ENCODE data around the gene MRPL55.

- TF ChIP-seq ZNF70 (CRISPR knock-in tag; IDR thresholded peaks at IDR 0.05) (no peak), ZNF8 (CRISPR knock-in tag; IDR thresholded peaks at IDR 0.05) (no peak), OSR1 (CRISPR knock-in tag; IDR thresholded peaks at IDR 0.05) (no peak), RARB (CRISPR knock-in tag; IDR thresholded peaks at IDR 0.05) (no peak), ARNTL (CRISPR knock-in tag; IDR thresholded peaks at IDR 0.05; ENCODE audit: borderline replicate concordance, low read depth) (no peak), ZC3H10 (CRISPR knock-in tag; IDR thresholded peaks at IDR 0.05) (no peak), TCF4 (CRISPR knock-in tag; IDR thresholded peaks at IDR 0.05; ENCODE audit: borderline replicate concordance) (no peak), CSRNP3 (CRISPR knock-in tag; IDR thresholded peaks at IDR 0.05) (no peak), CSDC2 (CRISPR knock-in tag; IDR thresholded peaks at IDR 0.05) (no peak), TSHZ2 (CRISPR knock-in tag; IDR thresholded peaks at IDR 0.05) (no peak)
- TF ChIP-seq, protein P1, sequence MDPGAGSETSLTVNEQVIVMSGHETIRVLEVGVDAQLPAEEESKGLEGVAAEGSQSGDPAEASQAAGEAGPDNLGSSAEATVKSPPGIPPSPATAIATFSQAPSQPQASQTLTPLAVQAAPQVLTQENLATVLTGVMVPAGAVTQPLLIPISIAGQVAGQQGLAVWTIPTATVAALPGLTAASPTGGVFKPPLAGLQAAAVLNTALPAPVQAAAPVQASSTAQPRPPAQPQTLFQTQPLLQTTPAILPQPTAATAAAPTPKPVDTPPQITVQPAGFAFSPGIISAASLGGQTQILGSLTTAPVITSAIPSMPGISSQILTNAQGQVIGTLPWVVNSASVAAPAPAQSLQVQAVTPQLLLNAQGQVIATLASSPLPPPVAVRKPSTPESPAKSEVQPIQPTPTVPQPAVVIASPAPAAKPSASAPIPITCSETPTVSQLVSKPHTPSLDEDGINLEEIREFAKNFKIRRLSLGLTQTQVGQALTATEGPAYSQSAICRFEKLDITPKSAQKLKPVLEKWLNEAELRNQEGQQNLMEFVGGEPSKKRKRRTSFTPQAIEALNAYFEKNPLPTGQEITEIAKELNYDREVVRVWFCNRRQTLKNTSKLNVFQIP (CRISPR knock-in tag; IDR thresholded peaks at IDR 0.05; ENCODE audit: borderline replicate concordance, low read depth) = no peak
- TF ChIP-seq, protein P2, sequence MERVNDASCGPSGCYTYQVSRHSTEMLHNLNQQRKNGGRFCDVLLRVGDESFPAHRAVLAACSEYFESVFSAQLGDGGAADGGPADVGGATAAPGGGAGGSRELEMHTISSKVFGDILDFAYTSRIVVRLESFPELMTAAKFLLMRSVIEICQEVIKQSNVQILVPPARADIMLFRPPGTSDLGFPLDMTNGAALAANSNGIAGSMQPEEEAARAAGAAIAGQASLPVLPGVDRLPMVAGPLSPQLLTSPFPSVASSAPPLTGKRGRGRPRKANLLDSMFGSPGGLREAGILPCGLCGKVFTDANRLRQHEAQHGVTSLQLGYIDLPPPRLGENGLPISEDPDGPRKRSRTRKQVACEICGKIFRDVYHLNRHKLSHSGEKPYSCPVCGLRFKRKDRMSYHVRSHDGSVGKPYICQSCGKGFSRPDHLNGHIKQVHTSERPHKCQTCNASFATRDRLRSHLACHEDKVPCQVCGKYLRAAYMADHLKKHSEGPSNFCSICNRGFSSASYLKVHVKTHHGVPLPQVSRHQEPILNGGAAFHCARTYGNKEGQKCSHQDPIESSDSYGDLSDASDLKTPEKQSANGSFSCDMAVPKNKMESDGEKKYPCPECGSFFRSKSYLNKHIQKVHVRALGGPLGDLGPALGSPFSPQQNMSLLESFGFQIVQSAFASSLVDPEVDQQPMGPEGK (CRISPR knock-in tag; IDR thresholded peaks at IDR 0.05; ENCODE audit: borderline replicate concordance) = no peak
- TF ChIP-seq, protein P3, sequence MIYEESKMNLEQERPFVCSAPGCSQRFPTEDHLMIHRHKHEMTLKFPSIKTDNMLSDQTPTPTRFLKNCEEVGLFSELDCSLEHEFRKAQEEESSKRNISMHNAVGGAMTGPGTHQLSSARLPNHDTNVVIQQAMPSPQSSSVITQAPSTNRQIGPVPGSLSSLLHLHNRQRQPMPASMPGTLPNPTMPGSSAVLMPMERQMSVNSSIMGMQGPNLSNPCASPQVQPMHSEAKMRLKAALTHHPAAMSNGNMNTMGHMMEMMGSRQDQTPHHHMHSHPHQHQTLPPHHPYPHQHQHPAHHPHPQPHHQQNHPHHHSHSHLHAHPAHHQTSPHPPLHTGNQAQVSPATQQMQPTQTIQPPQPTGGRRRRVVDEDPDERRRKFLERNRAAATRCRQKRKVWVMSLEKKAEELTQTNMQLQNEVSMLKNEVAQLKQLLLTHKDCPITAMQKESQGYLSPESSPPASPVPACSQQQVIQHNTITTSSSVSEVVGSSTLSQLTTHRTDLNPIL (CRISPR knock-in tag; IDR thresholded peaks at IDR 0.05; ENCODE audit: low read depth) = no peak
Measured at GRCh38 chr1:228090613-228091081, 18.5 kb downstream of the MRPL55 start.

Measured in SK-N-SH treated with all-trans-retinoic acid at 6 μM for 48 hours (cell line).